ENCODE results near the gene SLC15A5.

Gene SLC15A5

GRCh38 chr12:16277585-16277984 lies at the start of gene SLC15A5:
SLC15A5 (minus strand) TSS chr12:16277685; CDS start chr12:16277685, 0 bp downstream.
- DNase-seq (ENCODE audit: low read depth in 2 of 2), result no peak

DNA sequence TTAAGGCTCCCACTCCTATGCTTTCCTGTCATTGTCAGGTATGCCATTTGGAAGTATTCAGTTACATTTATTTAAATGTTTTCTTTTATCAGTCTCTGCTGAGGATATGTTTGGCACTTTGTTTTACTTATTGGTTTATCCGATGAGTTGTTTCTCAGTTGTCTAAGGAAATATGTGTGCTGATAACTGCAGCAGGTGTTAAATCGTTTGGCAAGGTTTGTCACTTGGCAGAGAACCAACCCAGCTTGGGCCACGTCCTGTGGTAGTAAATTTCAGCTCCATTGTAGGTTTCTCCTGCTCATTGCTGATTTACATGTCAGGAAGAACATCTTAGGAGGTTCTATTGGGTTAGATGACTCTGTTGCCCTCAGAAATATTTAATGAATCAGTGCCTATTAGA lies 47.9 kb upstream of the SLC15A5 start:
- DNase-seq (ENCODE audit: low read depth in 2 of 2), result no peak

GRCh38 chr12:16324772-16325171 lies 47.3 kb upstream of the SLC15A5 start:
- DNase-seq (ENCODE audit: low read depth in 2 of 2), result no peak

- no peak for DNase-seq (ENCODE audit: low read depth in 2 of 2)
These were observed 46.8 kb upstream of the SLC15A5 start for GRCh38 chr12:16324272-16324671.

DNA sequence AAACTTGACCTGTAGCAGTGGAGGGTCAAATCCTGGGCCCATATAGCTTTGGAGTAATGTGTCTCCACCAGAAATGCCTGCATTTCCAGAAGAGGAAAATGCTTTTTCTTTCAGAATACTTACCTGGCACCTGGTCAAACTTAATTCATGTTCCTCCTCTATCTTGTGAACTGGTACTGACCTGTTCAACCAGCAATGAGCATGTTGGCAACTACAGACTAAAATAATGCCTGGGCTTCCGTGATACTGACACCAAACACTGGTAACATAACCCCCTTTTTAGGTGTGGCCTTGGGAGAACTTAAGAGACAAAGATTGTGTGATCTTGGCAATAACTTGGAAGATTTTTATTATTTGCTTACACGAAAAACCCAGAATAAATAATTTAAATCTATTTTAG lies 46.2 kb upstream of the SLC15A5 start:
- no peak for DNase-seq (ENCODE audit: low read depth in 2 of 2)

GRCh38 chr12:16323010-16323409 lies 45.5 kb upstream of the SLC15A5 start:
- no peak for DNase-seq (ENCODE audit: low read depth in 2 of 2)

DNA sequence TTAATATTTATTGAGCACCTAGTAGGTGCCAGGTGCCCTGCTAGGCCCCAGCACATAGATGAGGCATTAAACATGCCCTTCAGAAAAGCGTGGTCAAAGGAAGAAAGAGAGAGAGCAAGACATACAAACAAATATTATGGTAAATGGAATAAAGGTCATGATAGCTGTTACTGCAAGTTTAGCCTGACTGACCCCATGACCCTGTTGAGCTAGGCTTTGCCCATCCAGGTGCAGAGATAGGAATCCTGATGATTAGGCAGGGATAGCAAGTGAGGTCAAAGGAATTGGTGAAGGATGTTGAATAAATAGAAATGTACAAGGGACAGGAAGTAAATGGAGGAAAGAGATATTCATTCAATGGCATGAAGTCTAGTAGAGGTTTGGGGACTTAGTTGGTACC lies 33.4 kb upstream of the SLC15A5 start:
- DNase-seq (ENCODE audit: low read depth in 2 of 2), result no peak

- no peak for DNase-seq (ENCODE audit: low read depth in 2 of 2)
These were observed 30.5 kb upstream of the SLC15A5 start for GRCh38 chr12:16307856-16308475.

GRCh38 chr12:16303939-16304338 lies 26.5 kb upstream of the SLC15A5 start:
- no peak for DNase-seq (ENCODE audit: low read depth in 2 of 2)

DNA sequence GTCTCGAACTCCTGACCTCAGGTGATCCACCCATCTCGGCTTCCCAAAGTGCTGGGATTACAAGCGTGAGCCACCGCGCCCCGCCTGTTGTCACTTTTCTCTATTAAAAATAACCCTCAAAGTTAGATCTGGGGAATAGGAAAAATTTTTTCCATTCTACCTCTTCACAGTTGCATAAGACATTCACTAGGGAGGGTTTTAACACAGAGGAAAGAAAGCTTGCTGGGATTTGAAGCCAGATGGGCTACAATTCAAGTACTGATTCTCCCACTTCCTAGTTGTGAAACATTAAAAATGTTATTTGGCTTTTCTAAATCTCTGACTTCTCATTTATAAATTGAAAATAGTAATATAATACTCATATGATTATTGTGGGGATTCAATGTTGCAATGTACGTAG lies 23.3 kb upstream of the SLC15A5 start:
- no peak for DNase-seq (ENCODE audit: low read depth in 2 of 2)

GRCh38 chr12:16300122-16300521 lies 22.6 kb upstream of the SLC15A5 start:
- DNase-seq (ENCODE audit: low read depth in 2 of 2), result no peak

DNA sequence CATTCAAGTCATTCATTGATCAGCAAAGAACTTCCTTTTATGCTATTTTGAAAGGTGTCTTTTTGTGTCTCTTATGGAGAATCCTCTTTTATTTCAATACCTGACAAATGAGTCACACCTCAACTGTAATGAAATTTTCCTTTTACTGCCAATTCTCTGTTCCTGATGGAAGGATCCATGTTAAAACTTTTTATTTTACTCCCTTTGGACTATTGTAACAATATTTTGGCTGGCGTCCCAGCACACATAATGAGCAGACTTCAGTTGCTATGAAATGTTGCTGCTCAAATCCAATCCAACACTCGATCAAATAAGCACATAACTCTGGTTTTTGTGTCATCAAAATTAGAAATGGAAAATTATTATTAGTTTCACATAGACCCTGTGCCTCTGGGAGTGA lies 21.9 kb upstream of the SLC15A5 start:
- DNase-seq (ENCODE audit: low read depth in 2 of 2), result no peak

DNA sequence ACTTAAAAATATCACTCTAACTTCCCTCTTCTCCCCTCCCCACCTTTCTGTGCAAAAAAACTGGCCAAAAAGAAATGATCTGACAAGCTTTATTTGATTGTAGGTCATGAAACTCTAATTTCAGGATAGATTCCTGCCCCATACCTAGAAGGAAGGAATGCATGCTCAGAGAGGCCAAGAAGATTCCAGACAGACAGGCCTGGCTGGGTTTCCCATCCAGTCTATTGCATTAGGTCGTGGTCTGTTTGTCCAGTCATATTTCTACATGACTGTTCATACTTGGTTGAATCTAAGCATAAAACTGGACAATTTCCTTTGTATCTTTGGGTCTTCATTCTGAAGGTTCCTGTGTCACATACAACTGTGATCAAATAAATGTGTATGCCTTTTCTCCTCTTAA lies 20.0 kb upstream of the SLC15A5 start:
- DNase-seq (ENCODE audit: low read depth in 2 of 2), result no peak

DNA sequence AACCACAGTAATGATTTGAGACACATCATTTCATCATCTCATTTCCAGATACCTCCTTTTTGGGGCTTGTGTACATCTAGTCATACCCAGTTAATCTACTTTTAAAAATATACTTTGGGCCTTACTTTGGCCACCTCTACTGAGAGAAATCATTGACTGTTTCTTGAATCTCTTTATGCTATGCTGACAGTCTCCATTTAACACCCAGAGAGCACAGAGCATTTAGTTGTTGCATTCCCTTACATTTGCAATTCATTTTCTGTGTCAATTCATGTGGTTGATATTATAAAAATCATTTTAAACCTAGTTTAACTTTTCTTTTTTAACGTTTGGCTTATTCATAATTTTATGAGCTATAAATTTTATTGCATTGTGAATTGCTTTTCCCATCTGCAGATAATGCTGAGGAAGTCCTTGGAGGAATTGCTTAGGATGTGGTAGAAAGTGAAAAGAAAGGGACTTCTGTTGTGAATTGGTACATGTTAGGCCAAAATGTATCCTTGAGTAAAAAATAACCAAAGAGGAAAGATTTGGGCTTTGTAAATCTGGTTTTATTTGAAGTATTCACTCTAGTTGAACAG lies 17.0 kb upstream of the SLC15A5 start:
- DNase-seq (ENCODE audit: low read depth in 2 of 2), result no peak

DNA sequence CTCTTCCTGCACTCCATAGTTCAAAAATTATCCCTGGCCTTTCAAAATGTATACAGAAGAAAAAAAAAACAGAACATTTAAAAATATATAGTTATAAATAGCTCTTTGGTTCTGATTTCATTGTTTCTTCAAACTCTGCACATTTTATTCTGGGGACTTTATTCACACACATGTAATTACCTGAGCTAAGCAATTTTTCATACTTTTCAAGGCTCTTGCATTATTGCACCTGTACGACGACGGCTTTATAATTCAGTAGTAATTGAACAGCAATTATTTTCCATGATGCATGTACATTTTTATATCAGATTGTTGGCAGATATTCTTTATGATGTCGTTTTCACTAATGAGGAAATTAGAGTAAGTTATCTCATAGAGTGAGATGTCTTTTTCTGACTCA lies 13.5 kb upstream of the SLC15A5 start:
- DNase-seq (ENCODE audit: low read depth in 2 of 2), result no peak

- no peak for DNase-seq (ENCODE audit: low read depth in 2 of 2)
These were observed 8.1 kb upstream of the SLC15A5 start for GRCh38 chr12:16285586-16285985.

- no peak for DNase-seq (ENCODE audit: low read depth in 2 of 2)
These were observed 5.5 kb upstream of the SLC15A5 start for GRCh38 chr12:16282978-16283377.

- DNase-seq (ENCODE audit: low read depth in 2 of 2), result no peak
These were observed 4.6 kb upstream of the SLC15A5 start for GRCh38 chr12:16282081-16282480.

DNA sequence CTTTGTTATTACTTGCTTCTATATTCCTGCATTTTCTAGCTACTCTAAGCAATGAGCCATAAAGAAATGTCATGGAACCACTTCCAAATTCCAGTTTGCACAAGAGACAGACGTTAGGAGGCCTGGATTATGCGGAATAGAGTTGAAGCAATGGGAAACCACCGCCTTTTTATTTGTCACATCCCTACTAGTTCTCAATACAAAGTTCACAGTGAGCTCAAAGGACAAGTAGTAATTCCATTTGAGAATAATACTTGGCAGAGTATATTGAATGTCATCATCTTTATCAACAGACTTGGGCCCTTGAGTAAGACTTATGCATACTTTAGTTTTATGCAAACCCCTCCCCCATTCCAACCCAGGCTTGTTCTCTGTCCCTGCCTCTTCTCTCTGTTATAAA lies 3.7 kb upstream of the SLC15A5 start:
- no peak for DNase-seq (ENCODE audit: low read depth in 2 of 2)

DNA sequence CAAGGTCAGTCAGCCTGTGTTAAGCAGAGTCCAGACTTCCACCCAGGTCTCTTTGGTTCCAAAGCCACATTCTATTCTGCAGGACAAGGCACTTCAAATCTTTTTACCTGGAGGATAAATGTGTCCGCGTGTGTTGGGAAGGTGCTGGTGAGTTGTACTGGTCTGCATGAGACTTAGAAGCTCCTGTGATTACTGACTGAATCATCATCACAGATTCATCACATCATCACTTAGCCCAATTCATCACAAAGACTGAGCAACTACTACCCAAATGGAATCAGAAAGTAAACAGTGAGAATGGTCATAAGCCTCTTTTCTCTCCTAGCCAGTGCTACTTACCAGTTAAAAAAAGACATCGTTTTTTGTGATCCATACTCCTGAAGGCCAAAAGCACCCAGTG lies 5.3 kb downstream of the SLC15A5 start:
- DNase-seq (ENCODE audit: low read depth in 2 of 2), result no peak

DNA sequence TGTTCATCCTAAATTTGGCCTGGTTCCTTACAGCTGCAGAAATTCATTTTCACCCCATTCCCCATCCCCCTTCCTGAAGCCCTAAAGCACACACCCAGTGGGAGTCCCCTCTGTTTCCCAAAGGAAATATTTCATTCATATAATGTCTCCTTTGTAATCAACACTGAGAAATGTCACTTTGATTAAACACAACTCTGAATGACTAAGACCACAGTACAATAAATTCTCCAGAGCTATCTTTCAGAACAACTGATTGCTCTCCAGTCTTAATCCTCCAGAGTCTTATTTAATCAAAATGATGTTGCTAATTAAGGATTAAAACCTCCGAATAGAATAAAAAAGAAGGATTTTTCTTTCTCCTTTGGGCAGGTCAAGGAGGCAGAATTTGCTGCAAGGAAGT lies 6.4 kb downstream of the SLC15A5 start:
- DNase-seq (ENCODE audit: low read depth in 2 of 2), result no peak

DNA sequence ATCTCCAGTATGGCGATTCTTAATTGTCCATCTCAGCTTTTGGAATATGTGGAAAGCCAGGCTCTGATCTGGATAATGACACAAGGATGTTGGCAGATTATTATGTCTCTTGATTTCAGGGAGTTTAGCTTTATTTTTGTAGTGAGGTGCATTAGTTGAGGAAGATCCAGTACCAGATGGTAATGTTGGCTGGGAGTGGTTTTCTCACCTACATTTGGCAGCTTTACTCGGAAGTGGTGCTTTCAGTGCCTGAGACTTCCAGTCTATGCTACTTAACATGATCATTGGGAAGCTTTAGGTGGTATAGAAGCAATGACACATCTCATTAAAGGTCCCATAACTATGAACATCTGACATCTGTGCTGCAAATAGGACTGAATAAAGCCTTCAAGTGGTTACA lies 7.5 kb downstream of the SLC15A5 start:
- DNase-seq (ENCODE audit: low read depth in 2 of 2), result no peak

DNA sequence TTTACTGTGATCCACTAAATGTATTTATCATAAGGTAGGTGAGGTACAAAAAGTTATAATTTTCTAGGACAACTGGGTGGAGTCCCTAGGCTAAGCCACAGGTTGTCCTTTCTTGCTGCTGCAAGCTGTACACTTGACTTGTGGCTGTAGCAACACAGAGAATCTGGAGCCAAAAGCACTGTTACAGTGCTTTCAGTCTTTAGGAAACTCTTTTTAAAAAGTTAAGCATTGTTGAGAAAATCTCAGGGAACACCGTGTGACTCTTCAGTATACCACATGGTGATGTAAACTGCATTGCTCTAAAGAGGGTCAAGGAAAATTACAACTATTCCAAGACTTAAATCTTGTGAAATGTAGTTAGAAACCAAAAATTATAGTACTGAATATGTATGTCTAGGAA lies 11.4 kb downstream of the SLC15A5 start:
- no peak for DNase-seq (ENCODE audit: low read depth in 2 of 2)

DNA sequence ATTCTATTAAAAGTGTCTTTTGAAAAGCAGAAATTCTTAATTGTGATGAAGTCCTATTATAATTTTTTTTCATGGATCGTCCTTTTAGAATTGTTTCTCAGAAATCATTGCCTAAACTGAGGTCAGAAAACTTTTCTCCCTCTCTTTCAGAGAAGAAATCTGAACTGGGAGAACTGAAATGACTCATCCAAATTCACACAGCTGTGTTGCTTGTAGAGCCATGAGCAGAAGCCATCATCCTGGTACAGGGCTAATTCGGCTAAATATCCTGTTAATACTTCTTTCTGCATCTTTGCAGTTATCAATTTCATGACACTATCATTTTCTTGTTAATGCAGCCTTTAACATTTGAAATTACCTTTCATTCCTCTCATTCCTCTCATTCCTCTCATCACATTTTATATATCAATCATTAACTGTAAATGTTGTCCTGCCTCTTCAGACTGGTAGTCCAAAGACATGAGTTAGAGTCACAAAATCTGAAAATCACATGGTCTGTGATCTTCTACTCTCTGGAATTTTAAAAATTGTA lies 15.5 kb downstream of the SLC15A5 start:
- no peak for DNase-seq (ENCODE audit: low read depth in 2 of 2)
